HL-60 (cell line): ENCODE data around the gene ZNF454.

Source experiments
- DNase-seq, 2 experiments: peaks; one replicate each; pipeline ENCODE4 v3.0.0-alpha.2; 2010 to 2020; ENCODE audit warnings: low read depth in 1 of 2, low spot score in 1 of 2
- H3K27ac ChIP-seq: fragments of 250-450 bp; sonication (Bioruptor Pico); replicated peaks from 2 replicates; pipeline ENCODE4 v1.5.1; 2020; ENCODE audit warnings: mild to moderate bottlenecking, moderate library complexity
- H3K27me3 ChIP-seq: fragments of 250-450 bp; sonication (Bioruptor Pico); 2 replicates; pipeline ENCODE4 v1.5.1; 2021; ENCODE audit warnings: mild to moderate bottlenecking, moderate library complexity; ENCODE audit not compliant: insufficient read depth, poor library complexity, severe bottlenecking
- H3K4me3 ChIP-seq: replicated peaks from 2 replicates; pipeline ENCODE4 v1.5.1; 2011; ENCODE audit warnings: mild to moderate bottlenecking, control low read depth, low read length; ENCODE audit not compliant: insufficient read depth
- CTCF ChIP-seq: IDR thresholded peaks from one replicate; pipeline ENCODE4 v1.5.1; 2011; ENCODE audit warnings: low read length, control low read depth, inconsistent platforms; ENCODE audit not compliant: insufficient read depth
- GABPA ChIP-seq: IDR thresholded peaks from 2 replicates; pipeline ENCODE4 v1.6.1; 2012; ENCODE audit warnings: low read depth
- POLR2AphosphoS5 ChIP-seq: IDR thresholded peaks from 2 replicates; pipeline ENCODE4 v1.6.1; 2012; ENCODE audit warnings: low read depth
- SPI1 ChIP-seq: IDR thresholded peaks from 2 replicates; pipeline ENCODE4 v1.6.1; 2012; ENCODE audit warnings: low read depth, mild to moderate bottlenecking, borderline replicate concordance
- long read RNA-seq: library from polyadenylated mRNA; unstranded; transcript quantifications from one replicate; pipeline ENCODE4 v2.0.0, GENCODE V29; 2020
- TF ChIP-seq, protein P1 (sequence below): IDR thresholded peaks from 2 replicates; pipeline ENCODE4 v1.6.1; 2012; ENCODE audit warnings: low read depth; ENCODE audit not compliant: insufficient replicate concordance

Gene ZNF454
- long read RNA-seq, partial matches to known transcripts: 1 of 1 reads
- long read RNA-seq, other reads (novel, unspliced or antisense): 0 of 1 reads

DNA sequence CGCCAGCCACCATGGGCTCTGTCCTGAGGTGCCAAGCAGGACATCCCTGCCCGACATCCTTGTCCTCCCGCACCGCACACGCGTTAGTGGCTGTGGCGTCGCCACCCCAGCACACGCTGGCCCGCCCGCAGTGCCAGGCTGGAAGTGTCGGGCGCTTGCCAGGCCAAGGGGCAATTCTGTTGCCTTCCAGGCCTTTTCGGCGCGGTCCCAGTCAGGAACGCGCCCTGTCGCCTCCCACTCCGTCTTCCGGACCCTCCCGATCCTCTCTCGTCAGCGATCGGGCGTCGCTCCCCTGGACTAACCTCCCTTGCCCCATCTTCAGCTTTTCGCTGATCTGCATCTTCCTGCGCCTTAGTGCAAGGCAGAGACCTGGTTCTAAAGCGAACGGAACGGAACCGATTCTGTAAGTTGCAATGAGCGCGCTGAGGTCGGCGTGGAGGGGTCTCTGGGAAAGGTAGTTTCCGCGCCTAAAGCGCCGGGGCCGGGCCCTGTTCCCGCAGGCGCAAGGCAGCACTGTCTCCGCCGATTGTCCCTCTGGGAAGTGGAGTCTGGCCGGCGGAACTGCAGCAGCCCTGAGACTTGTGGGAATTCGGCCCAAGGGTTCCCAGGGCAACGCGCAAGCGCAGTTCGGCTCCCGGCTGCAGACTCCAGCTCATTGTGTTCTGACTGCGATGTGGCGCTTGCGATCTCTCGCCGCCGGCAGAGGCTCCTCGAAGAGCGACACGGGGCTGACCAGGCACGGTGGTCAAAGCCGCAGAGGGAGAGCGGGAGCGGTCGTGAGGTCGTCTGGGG, at the start of gene ZNF454:
Gene ZNF454 (plus strand): TSS at position 630 of the 792 bp plus-strand sequence. CDS start 1,594 bp downstream, outside the sequence.
- Histone ChIP-seq H3K27ac (no peak within 1 kb of the TSS), H3K4me3 (no peak within 1 kb of the TSS), H3K27me3 (no peaks in the 10 kb centered on the region)
- TF ChIP-seq POLR2AphosphoS5 (no peak), SPI1 (no peak)
- TF ChIP-seq, protein P1, sequence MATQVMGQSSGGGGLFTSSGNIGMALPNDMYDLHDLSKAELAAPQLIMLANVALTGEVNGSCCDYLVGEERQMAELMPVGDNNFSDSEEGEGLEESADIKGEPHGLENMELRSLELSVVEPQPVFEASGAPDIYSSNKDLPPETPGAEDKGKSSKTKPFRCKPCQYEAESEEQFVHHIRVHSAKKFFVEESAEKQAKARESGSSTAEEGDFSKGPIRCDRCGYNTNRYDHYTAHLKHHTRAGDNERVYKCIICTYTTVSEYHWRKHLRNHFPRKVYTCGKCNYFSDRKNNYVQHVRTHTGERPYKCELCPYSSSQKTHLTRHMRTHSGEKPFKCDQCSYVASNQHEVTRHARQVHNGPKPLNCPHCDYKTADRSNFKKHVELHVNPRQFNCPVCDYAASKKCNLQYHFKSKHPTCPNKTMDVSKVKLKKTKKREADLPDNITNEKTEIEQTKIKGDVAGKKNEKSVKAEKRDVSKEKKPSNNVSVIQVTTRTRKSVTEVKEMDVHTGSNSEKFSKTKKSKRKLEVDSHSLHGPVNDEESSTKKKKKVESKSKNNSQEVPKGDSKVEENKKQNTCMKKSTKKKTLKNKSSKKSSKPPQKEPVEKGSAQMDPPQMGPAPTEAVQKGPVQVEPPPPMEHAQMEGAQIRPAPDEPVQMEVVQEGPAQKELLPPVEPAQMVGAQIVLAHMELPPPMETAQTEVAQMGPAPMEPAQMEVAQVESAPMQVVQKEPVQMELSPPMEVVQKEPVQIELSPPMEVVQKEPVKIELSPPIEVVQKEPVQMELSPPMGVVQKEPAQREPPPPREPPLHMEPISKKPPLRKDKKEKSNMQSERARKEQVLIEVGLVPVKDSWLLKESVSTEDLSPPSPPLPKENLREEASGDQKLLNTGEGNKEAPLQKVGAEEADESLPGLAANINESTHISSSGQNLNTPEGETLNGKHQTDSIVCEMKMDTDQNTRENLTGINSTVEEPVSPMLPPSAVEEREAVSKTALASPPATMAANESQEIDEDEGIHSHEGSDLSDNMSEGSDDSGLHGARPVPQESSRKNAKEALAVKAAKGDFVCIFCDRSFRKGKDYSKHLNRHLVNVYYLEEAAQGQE: no peak
- no peak for DNase-seq

DNA sequence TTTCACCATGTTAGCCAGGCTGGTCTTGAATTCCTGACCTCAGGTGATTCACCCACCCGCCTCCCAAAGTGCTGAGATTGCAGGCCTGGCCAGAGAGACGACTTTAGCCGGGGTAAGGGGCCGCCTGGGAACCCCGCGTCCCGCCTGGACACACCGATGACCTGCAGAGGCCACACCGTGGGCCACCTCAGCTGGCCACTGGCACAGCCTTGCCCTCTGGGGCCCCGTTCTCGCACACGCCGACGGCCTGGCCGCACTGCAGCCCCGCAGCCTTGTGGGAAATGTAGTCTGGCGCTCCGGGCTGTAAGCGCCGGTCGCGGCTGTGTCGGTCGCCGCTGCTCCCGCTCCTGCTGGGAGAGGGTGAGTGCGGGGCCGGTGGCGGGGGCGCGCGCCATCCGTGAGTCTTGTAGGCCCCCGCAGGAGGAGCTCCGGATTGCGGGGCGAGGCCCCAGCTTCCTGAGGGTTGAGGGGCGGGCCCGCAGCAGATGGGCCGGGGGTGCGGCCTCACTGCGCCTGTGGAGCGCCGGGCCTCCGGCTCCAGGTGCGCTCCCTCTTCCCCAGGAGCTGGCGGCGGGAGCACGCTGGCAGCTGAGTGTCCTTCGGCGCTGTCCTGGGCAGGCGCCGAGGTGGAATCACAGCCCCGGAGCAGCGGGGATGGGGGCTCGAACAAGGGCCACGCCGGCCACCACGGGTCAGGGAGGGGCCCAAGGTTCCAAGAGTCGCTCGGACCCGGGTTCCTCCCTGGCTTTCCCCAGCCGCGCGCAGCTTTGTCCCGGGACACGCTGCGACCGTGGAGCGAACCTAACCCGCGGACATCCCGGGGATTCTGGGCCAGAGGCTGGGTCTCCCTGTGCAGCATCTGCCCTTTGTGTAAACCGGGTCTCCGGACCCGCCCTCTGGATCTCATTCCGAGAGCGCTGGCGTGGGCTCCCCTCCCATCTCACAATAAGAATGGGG, 45.1 kb upstream of the ZNF454 start, which contains the start of gene ZFP2:
Gene ZFP2 (plus strand): TSS at position 299 of the 957 bp plus-strand sequence. CDS start 35,401 bp downstream, outside the sequence.
- DNase-seq: no peak
- Histone ChIP-seq H3K27ac (no peak within 1 kb of the TSS), H3K4me3 (peak within 1 kb of the TSS; percentile 8; the same call in 1 of the 2 replicates), H3K27me3 (no peaks in the 10 kb centered on the region)
- TF ChIP-seq CTCF: no peak

GRCh38 chr5:178899289-178899688, 41.7 kb upstream of the ZNF454 start:
- DNase-seq: no peak
- Histone ChIP-seq H3K27me3 (no peaks in the 10 kb centered on the region), H3K27ac (no peak overlapping the region), H3K4me3 (no peak overlapping the region)
- no peak for TF ChIP-seq SPI1

DNA sequence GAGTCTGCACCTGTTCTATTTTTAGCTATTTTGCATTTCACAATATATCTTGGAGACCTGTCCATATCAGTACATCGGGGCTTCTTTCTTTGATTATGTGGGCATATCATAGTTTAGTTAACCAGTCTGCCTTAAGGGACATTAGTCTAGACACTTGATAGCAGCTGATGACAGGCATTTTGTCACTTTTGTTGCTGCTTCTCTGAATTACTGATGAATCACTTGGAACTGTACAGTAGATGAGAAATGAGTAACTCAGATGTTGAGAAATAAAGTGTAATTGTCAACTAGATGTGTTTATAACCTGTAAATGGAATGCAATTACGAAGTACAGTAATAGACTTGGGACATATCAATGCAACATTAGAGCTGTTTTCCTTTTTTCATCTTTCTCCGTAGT, 38.1 kb upstream of the ZNF454 start:
- Histone ChIP-seq H3K27ac (no peak overlapping the region), H3K27me3 (no peaks in the 10 kb centered on the region), H3K4me3 (no peak overlapping the region)
- TF ChIP-seq, protein P1: no peak
- TF ChIP-seq SPI1 (no peak), POLR2AphosphoS5 (no peak), GABPA (no peak), CTCF (no peak)
- no peak for DNase-seq
